HepG2 (cell line): ENCODE measurements around the gene GPR25. TPM values are rescaled to one million over a fixed set of nuclear protein-coding genes. Genes with fewer than 3 reads are reported as not detected.

Source experiments
- ATF4 ChIP-seq, 2 experiments: fragments of 450-650 bp in 1 of 2; sonication (generic) in 1 of 2; formaldehyde crosslinking; IDR thresholded peaks; 2 replicates each; pipeline versions ENCODE4 v1.5.0 to v1.8.0; 2020 to 2022; ENCODE audit warnings: mild to moderate bottlenecking in 1 of 2, missing genetic modification reagents in 1 of 2
- CCDC6 ChIP-seq: sonication (generic); formaldehyde crosslinking; IDR thresholded peaks from 2 replicates; pipeline ENCODE4 v1.8.1; 2022; ENCODE audit warnings: mild to moderate bottlenecking, missing genetic modification reagents, moderate library complexity
- ETV5 ChIP-seq: IDR thresholded peaks from 2 replicates; pipeline ENCODE4 v1.6.1; 2018; ENCODE audit warnings: missing biosample characterization, missing genetic modification reagents, inconsistent platforms, borderline replicate concordance
- KMT2A ChIP-seq: sonication (generic); formaldehyde crosslinking; IDR thresholded peaks from 2 replicates; pipeline ENCODE4 v1.4.0; 2020; ENCODE audit warnings: missing genetic modification reagents
- PITX1 ChIP-seq: sonication (generic); formaldehyde crosslinking; IDR thresholded peaks from 2 replicates; pipeline ENCODE4 v1.5.1; 2020; ENCODE audit warnings: mild to moderate bottlenecking, missing genetic modification reagents
- PPARG ChIP-seq: conservative IDR thresholded peaks from 2 replicates; pipeline ENCODE4 v1.6.1; 2016; ENCODE audit warnings: missing biosample characterization, missing genetic modification reagents
- RBM39 ChIP-seq: fragments of 200-400 bp; formaldehyde crosslinking; IDR thresholded peaks from one replicate; pipeline ENCODE4 v1.6.1; 2018; ENCODE audit warnings: antibody characterized with exemption, mild to moderate bottlenecking, low read depth, low read length; ENCODE audit not compliant: poor library complexity, severe bottlenecking
- ZBTB33 ChIP-seq: sonication (generic); formaldehyde crosslinking; IDR thresholded peaks from 2 replicates; pipeline ENCODE4 v1.4.0; 2020; ENCODE audit warnings: missing genetic modification reagents
- ZBTB7A ChIP-seq: sonication (generic); formaldehyde crosslinking; IDR thresholded peaks from 2 replicates; pipeline ENCODE4 v1.8.0; 2022; ENCODE audit warnings: mild to moderate bottlenecking, missing genetic modification reagents
- ZFP36 ChIP-seq: fragments of 150-350 bp; IDR thresholded peaks from 2 replicates; pipeline ENCODE4 v1.6.1; 2018; ENCODE audit warnings: borderline replicate concordance, low read length, low read depth; ENCODE audit not compliant: partially characterized antibody
- ZNF619 ChIP-seq: sonication (generic); formaldehyde crosslinking; IDR thresholded peaks from 2 replicates; pipeline ENCODE4 v1.4.0; 2020; ENCODE audit warnings: mild to moderate bottlenecking, missing genetic modification reagents
- polyA plus RNA-seq, 8 experiments: library from polyadenylated mRNA; depleted of rRNA in 3 of 8; stranded (reverse) in 7 of 8; unstranded in 1 of 8; fragments of >200 nt; fragmentation: Illumina TruSeq in 4 of 8; extraction: Trizol in 4 of 8; gene quantifications; 2 replicates each; pipeline versions ENCODE4 v1.2.1 to v1.2.3, GENCODE V29; 2011 to 2016; ENCODE audit warnings: low read depth in 4 of 8, missing spikeins in 1 of 8, mixed read lengths in 1 of 8; ENCODE audit not compliant: insufficient read depth in 1 of 8
- total RNA-seq, 5 experiments: library from RNA; depleted of rRNA; stranded (reverse); fragments of >200 nt; fragmentation: Illumina TruSeq; extraction: Trizol; gene quantifications; 2 replicates each; pipeline ENCODE4 v1.2.3, GENCODE V29; 2016; ENCODE audit warnings: low read depth in 1 of 5
- TF ChIP-seq, protein P1 (sequence below): sonication (generic); formaldehyde crosslinking; IDR thresholded peaks from 2 replicates; pipeline ENCODE4 v1.4.0; 2020; ENCODE audit warnings: missing genetic modification reagents
- TF ChIP-seq, protein P2 (sequence below): sonication (generic); formaldehyde crosslinking; IDR thresholded peaks from 2 replicates; pipeline ENCODE4 v1.4.0; 2020; ENCODE audit warnings: missing genetic modification reagents

Gene GPR25
- total and polyA plus RNA-seq, 2 of the 13 experiments (the other 11 are each of a cell fraction or from before 2014, with no cell fraction given), result not detected

- TF ChIP-seq, protein P1, sequence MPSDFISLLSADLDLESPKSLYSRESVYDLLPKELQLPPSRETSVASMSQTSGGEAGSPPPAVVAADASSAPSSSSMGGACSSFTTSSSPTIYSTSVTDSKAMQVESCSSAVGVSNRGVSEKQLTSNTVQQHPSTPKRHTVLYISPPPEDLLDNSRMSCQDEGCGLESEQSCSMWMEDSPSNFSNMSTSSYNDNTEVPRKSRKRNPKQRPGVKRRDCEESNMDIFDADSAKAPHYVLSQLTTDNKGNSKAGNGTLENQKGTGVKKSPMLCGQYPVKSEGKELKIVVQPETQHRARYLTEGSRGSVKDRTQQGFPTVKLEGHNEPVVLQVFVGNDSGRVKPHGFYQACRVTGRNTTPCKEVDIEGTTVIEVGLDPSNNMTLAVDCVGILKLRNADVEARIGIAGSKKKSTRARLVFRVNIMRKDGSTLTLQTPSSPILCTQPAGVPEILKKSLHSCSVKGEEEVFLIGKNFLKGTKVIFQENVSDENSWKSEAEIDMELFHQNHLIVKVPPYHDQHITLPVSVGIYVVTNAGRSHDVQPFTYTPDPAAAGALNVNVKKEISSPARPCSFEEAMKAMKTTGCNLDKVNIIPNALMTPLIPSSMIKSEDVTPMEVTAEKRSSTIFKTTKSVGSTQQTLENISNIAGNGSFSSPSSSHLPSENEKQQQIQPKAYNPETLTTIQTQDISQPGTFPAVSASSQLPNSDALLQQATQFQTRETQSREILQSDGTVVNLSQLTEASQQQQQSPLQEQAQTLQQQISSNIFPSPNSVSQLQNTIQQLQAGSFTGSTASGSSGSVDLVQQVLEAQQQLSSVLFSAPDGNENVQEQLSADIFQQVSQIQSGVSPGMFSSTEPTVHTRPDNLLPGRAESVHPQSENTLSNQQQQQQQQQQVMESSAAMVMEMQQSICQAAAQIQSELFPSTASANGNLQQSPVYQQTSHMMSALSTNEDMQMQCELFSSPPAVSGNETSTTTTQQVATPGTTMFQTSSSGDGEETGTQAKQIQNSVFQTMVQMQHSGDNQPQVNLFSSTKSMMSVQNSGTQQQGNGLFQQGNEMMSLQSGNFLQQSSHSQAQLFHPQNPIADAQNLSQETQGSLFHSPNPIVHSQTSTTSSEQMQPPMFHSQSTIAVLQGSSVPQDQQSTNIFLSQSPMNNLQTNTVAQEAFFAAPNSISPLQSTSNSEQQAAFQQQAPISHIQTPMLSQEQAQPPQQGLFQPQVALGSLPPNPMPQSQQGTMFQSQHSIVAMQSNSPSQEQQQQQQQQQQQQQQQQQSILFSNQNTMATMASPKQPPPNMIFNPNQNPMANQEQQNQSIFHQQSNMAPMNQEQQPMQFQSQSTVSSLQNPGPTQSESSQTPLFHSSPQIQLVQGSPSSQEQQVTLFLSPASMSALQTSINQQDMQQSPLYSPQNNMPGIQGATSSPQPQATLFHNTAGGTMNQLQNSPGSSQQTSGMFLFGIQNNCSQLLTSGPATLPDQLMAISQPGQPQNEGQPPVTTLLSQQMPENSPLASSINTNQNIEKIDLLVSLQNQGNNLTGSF (CRISPR knock-in tag), result no peak
- TF ChIP-seq ETV5 (CRISPR knock-in tag) (peak; percentile 95), ZBTB33 (CRISPR knock-in tag) (peak; percentile 51; the same call in 1 of the 2 replicates), KMT2A (CRISPR knock-in tag) (peak; percentile 43; the same call in 1 of the 2 replicates), ZFP36 (no peak), PITX1 (peak; percentile 78; the same call in 1 of the 2 replicates), ZBTB7A (CRISPR knock-in tag) (peak; percentile 49; the same call in 1 of the 2 replicates), CCDC6 (CRISPR knock-in tag) (0 out of 2 replicates have a peak, but pooled peaks have one; percentile 37), ZNF619 (CRISPR knock-in tag) (no peak), PPARG (peak; percentile 65; the same call in 1 of the 2 replicates), RBM39 (peak; percentile 48), ATF4 (CRISPR knock-in tag; IDR thresholded peaks at IDR 0.05) (no peak)
- TF ChIP-seq, protein P2, sequence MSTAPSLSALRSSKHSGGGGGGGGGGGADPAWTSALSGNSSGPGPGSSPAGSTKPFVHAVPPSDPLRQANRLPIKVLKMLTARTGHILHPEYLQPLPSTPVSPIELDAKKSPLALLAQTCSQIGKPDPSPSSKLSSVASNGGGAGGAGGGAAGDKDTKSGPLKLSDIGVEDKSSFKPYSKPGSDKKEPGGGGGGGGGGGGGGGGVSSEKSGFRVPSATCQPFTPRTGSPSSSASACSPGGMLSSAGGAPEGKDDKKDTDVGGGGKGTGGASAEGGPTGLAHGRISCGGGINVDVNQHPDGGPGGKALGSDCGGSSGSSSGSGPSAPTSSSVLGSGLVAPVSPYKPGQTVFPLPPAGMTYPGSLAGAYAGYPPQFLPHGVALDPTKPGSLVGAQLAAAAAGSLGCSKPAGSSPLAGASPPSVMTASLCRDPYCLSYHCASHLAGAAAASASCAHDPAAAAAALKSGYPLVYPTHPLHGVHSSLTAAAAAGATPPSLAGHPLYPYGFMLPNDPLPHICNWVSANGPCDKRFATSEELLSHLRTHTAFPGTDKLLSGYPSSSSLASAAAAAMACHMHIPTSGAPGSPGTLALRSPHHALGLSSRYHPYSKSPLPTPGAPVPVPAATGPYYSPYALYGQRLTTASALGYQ, result no peak
Observed at GRCh38 chr1:200896531-200897196, 23.9 kb downstream of the GPR25 start (continued).
